HepG2 (cell line): ENCODE data around the gene IGFLR1. TPM values are rescaled to one million over a fixed set of nuclear protein-coding genes. Genes with fewer than 3 reads are reported as not detected.

Source experiments
- ARID4A ChIP-seq: sonication (generic); formaldehyde crosslinking; IDR thresholded peaks from 2 replicates; pipeline ENCODE4 v1.5.0; 2020; ENCODE audit warnings: mild to moderate bottlenecking, missing genetic modification reagents, borderline replicate concordance
- CENPT ChIP-seq: sonication (generic); formaldehyde crosslinking; IDR thresholded peaks from 2 replicates; pipeline ENCODE4 v1.8.0; 2022; ENCODE audit warnings: low read depth, mild to moderate bottlenecking, moderate library complexity, missing genetic modification reagents
- DZIP1 ChIP-seq: sonication (generic); formaldehyde crosslinking; IDR thresholded peaks from 2 replicates; pipeline ENCODE4 v1.5.0; 2020; ENCODE audit warnings: mild to moderate bottlenecking, missing genetic modification reagents
- ERF ChIP-seq: IDR thresholded peaks from 2 replicates; pipeline ENCODE4 v1.6.1; 2018; ENCODE audit warnings: missing biosample characterization, missing genetic modification reagents
- GPN1 ChIP-seq: sonication (generic); formaldehyde crosslinking; IDR thresholded peaks from 2 replicates; pipeline ENCODE4 v1.5.1; 2020; ENCODE audit warnings: missing genetic modification reagents, borderline replicate concordance
- MXI1 ChIP-seq: IDR thresholded peaks from 3 replicates; pipeline ENCODE4 v1.6.1; 2012; ENCODE audit warnings: low read depth, low read length, inconsistent platforms, borderline replicate concordance
- NCOA5 ChIP-seq: sonication (generic); formaldehyde crosslinking; IDR thresholded peaks from 2 replicates; pipeline ENCODE4 v1.4.0; 2020; ENCODE audit warnings: missing genetic modification reagents
- PHF21A ChIP-seq: sonication (generic); formaldehyde crosslinking; IDR thresholded peaks from 2 replicates; pipeline ENCODE4 v1.5.0; 2020; ENCODE audit warnings: mild to moderate bottlenecking, missing genetic modification reagents
- RFX3 ChIP-seq: IDR thresholded peaks from 2 replicates; pipeline ENCODE4 v1.6.1; 2016; ENCODE audit warnings: missing biosample characterization, missing genetic modification reagents
- SP1 ChIP-seq, 2 experiments: fragments of 450-650 bp in 1 of 2; sonication (generic) in 1 of 2; formaldehyde crosslinking in 1 of 2; IDR thresholded peaks; 2 replicates each; pipeline versions ENCODE4 v1.4.0 to v1.6.1; 2016 to 2020; ENCODE audit warnings: missing genetic modification reagents in 1 of 2
- ZIK1 ChIP-seq: sonication (generic); formaldehyde crosslinking; IDR thresholded peaks from 2 replicates; pipeline ENCODE4 v1.5.0; 2020; ENCODE audit warnings: mild to moderate bottlenecking, low read depth, missing genetic modification reagents, borderline replicate concordance
- ZNF160 ChIP-seq: sonication (generic); formaldehyde crosslinking; IDR thresholded peaks from 2 replicates; pipeline ENCODE4 v1.8.0; 2022; ENCODE audit warnings: mild to moderate bottlenecking, inconsistent platforms, missing genetic modification reagents
- ZNF710 ChIP-seq: sonication (generic); formaldehyde crosslinking; IDR thresholded peaks from 2 replicates; pipeline ENCODE4 v1.5.0; 2020; ENCODE audit warnings: mild to moderate bottlenecking, missing genetic modification reagents, borderline replicate concordance
- ZNF83 ChIP-seq: sonication (generic); formaldehyde crosslinking; IDR thresholded peaks from 2 replicates; pipeline ENCODE4 v1.4.0; 2020; ENCODE audit warnings: missing genetic modification reagents, mild to moderate bottlenecking, borderline replicate concordance
- ZSCAN21 ChIP-seq: sonication (generic); formaldehyde crosslinking; IDR thresholded peaks from 2 replicates; pipeline ENCODE4 v1.8.0; 2022; ENCODE audit warnings: mild to moderate bottlenecking, missing genetic modification reagents, moderate library complexity, borderline replicate concordance
- polyA plus RNA-seq, 8 experiments: library from polyadenylated mRNA; depleted of rRNA in 3 of 8; stranded (reverse) in 7 of 8; unstranded in 1 of 8; fragments of >200 nt; fragmentation: Illumina TruSeq in 4 of 8; extraction: Trizol in 4 of 8; gene quantifications; 2 replicates each; pipeline versions ENCODE4 v1.2.1 to v1.2.3, GENCODE V29; 2011 to 2016; ENCODE audit warnings: low read depth in 4 of 8, missing spikeins in 1 of 8, mixed read lengths in 1 of 8; ENCODE audit not compliant: insufficient read depth in 1 of 8
- total RNA-seq, 5 experiments: library from RNA; depleted of rRNA; stranded (reverse); fragments of >200 nt; fragmentation: Illumina TruSeq; extraction: Trizol; gene quantifications; 2 replicates each; pipeline ENCODE4 v1.2.3, GENCODE V29; 2016; ENCODE audit warnings: low read depth in 1 of 5
- TF ChIP-seq, protein P1 (sequence below): sonication (generic); formaldehyde crosslinking; IDR thresholded peaks from 2 replicates; pipeline ENCODE4 v1.4.0; 2020; ENCODE audit warnings: missing genetic modification reagents

Gene IGFLR1
- total and polyA plus RNA-seq, 2 of the 13 experiments (the other 11 are each of a cell fraction or from before 2014, with no cell fraction given): 5.4 to 8.9 TPM

- TF ChIP-seq DZIP1 (CRISPR knock-in tag) (peak; percentile 80), GPN1 (CRISPR knock-in tag) (no peak), ZNF160 (CRISPR knock-in tag) (peak; percentile 51; the same call in 1 of the 2 replicates), CENPT (CRISPR knock-in tag) (no peak), ZSCAN21 (CRISPR knock-in tag) (peak; percentile 32; the same call in 1 of the 2 replicates), RFX3 (CRISPR knock-in tag) (peak; percentile 97), NCOA5 (no peak), ERF (CRISPR knock-in tag) (0 out of 2 replicates have a peak, but pooled peaks have one; percentile 38), ZNF710 (CRISPR knock-in tag) (no peak), SP1 (IDR thresholded peaks at IDR 0.05) (no peak), SP1 (CRISPR knock-in tag; IDR thresholded peaks at IDR 0.05) (peak; percentile 72), PHF21A (CRISPR knock-in tag) (no peak), MXI1 (peak; percentile 87; the same call in 2 of the 3 replicates), ZIK1 (CRISPR knock-in tag) (no peak; the same call in 1 of the 2 replicates), ZNF83 (CRISPR knock-in tag) (0 out of 2 replicates have a peak, but pooled peaks have one; percentile 87), ARID4A (CRISPR knock-in tag) (peak; percentile 94)
- TF ChIP-seq, protein P1, sequence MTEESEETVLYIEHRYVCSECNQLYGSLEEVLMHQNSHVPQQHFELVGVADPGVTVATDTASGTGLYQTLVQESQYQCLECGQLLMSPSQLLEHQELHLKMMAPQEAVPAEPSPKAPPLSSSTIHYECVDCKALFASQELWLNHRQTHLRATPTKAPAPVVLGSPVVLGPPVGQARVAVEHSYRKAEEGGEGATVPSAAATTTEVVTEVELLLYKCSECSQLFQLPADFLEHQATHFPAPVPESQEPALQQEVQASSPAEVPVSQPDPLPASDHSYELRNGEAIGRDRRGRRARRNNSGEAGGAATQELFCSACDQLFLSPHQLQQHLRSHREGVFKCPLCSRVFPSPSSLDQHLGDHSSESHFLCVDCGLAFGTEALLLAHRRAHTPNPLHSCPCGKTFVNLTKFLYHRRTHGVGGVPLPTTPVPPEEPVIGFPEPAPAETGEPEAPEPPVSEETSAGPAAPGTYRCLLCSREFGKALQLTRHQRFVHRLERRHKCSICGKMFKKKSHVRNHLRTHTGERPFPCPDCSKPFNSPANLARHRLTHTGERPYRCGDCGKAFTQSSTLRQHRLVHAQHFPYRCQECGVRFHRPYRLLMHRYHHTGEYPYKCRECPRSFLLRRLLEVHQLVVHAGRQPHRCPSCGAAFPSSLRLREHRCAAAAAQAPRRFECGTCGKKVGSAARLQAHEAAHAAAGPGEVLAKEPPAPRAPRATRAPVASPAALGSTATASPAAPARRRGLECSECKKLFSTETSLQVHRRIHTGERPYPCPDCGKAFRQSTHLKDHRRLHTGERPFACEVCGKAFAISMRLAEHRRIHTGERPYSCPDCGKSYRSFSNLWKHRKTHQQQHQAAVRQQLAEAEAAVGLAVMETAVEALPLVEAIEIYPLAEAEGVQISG: peak; percentile 77
Observed at GRCh38 chr19:35757749-35758608, 15.7 kb upstream of the IGFLR1 start, which contains the start of gene PROSER3 (continued).
